Measurements from ENCODE around the gene CAAP1. TPM values are rescaled to one million over a fixed set of nuclear protein-coding genes. Genes with fewer than 3 reads are reported as not detected.

CAAP1 gene
- total and polyA plus RNA-seq, 2 of the 8 experiments (the other 6 are each of a cell fraction or from before 2014, with no cell fraction given), result 9.5 to 36.7 TPM

- no peak for TF ChIP-seq CHD7 (IDR thresholded peaks at IDR 0.05; ENCODE audit: insufficient replicate concordance, low read length)
- TF ChIP-seq TEAD4 (IDR thresholded peaks at IDR 0.05; ENCODE audit: low read depth, low read length), result no peak
- no peak for TF ChIP-seq CEBPB (IDR thresholded peaks at IDR 0.05; ENCODE audit: low read depth, low read length)
- TF ChIP-seq ATF2 (IDR thresholded peaks at IDR 0.05; ENCODE audit: low read length), result no peak
- no peak for TF ChIP-seq RXRA (IDR thresholded peaks at IDR 0.05; ENCODE audit: insufficient read depth, low read depth, low read length)
- no peak for TF ChIP-seq HDAC2 (IDR thresholded peaks at IDR 0.05; ENCODE audit: borderline replicate concordance in 1 of 2, low read depth in 2 of 2, low read length in 2 of 2)
- no peak for TF ChIP-seq SP2 (IDR thresholded peaks at IDR 0.05; ENCODE audit: low read length)
- TF ChIP-seq GABPA (IDR thresholded peaks at IDR 0.05; ENCODE audit: borderline replicate concordance, insufficient read depth, low read length), result no peak
- no peak for TF ChIP-seq SP4 (IDR thresholded peaks at IDR 0.05; ENCODE audit: low read length)
These were observed 36.4 kb upstream of the CAAP1 start (continued) for GRCh38 chr9:26928902-26929495.
